ENCODE data around the gene NOTCH2.
"Not testable (repeated sequence)": the region's sequence is repeated elsewhere in the genome, so short reads cannot be mapped to it uniquely, and the experiment has no call there.

GRCh38 chr1:120068683-120069066 lies 787 bp downstream of the NOTCH2 start:
- TF ChIP-seq CTCF (IDR thresholded peaks at IDR 0.05); EZH2 (IDR thresholded peaks at IDR 0.05; ENCODE audit: borderline replicate concordance, insufficient read depth, low read depth, low read length, poor library complexity, severe bottlenecking): not testable (repeated sequence)
